Activated naive CD4-positive, alpha-beta T cell treated with anti-CD3 and anti-CD28 coated beads, Interleukin-2, amount 50 U/mL, for 24 hours (primary cell): Measurements from ENCODE around the gene CHN1.

Experiments used
- H3K27ac Mint-ChIP-seq: one replicate; pipeline ENCODE4 v1.8.0; 2021; ENCODE audit warnings: mild to moderate bottlenecking, mixed read lengths
- H3K27me3 Mint-ChIP-seq: one replicate; pipeline ENCODE4 v1.8.0; 2021; ENCODE audit warnings: mixed read lengths
- H3K36me3 Mint-ChIP-seq: one replicate; pipeline ENCODE4 v1.8.0; 2021; ENCODE audit warnings: mixed read lengths
- H3K4me1 Mint-ChIP-seq: one replicate; pipeline ENCODE4 v1.8.0; 2021; ENCODE audit warnings: mixed read lengths
- H3K4me3 Mint-ChIP-seq: one replicate; pipeline ENCODE4 v1.8.0; 2021; ENCODE audit warnings: mild to moderate bottlenecking, mixed read lengths
- H3K9me3 Mint-ChIP-seq: one replicate; pipeline ENCODE4 v1.8.0; 2021; ENCODE audit warnings: mixed read lengths

Gene CHN1

DNA sequence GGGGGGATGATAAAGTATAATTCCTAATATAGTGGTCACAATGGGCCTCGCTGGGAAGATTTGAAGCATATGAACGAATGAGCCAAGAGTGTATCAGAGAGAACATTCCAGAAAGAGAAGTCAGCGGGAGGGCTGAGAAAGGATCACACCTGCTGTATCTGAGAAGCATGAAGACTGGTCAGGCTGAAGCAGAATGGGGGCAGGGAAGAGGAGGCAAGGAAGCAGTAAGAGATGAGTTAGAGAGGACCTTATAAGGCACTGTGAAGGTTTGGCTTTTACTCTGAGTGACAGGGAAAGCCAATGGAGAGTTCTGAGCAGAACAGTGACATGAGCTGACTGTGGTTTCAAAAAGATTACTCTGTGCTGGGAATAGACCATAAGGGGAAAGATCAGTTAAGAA, 73.5 kb downstream of the CHN1 start:
- Mint-ChIP-seq H3K9me3 (no peaks in the 10 kb centered on the region), H3K4me1 (no peaks in the 10 kb centered on the region), H3K36me3 (no peaks in the 10 kb centered on the region), H3K4me3 (no peak overlapping the region), H3K27me3 (no peaks in the 10 kb centered on the region), H3K27ac (no peak overlapping the region)

DNA sequence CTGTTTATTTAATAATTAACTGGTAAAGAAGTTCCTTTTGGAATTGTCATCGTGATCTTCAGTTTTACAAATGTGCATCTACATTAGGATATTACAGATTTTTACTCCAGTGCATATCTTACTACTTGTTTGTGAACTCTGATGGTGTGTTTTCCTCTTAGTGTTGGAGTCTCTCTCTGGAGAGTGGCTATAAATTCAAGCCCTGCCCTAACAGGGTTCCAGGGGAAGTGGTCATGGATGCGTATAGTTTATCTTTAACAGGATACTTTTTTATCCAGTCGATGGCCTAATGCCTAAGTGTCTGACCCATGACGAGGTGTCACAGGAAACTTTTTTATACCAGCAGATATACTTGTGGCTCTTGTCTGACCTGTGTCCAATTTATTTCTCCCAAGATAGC, 75.4 kb downstream of the CHN1 start:
- no peaks in the 10 kb centered on the region for H3K27me3 Mint-ChIP-seq
- no peaks in the 10 kb centered on the region for H3K4me1 Mint-ChIP-seq
- H3K9me3 Mint-ChIP-seq: no peaks in the 10 kb centered on the region
- H3K36me3 Mint-ChIP-seq: no peaks in the 10 kb centered on the region
- H3K4me3 Mint-ChIP-seq: no peak overlapping the region
- H3K27ac Mint-ChIP-seq: no peak overlapping the region

DNA sequence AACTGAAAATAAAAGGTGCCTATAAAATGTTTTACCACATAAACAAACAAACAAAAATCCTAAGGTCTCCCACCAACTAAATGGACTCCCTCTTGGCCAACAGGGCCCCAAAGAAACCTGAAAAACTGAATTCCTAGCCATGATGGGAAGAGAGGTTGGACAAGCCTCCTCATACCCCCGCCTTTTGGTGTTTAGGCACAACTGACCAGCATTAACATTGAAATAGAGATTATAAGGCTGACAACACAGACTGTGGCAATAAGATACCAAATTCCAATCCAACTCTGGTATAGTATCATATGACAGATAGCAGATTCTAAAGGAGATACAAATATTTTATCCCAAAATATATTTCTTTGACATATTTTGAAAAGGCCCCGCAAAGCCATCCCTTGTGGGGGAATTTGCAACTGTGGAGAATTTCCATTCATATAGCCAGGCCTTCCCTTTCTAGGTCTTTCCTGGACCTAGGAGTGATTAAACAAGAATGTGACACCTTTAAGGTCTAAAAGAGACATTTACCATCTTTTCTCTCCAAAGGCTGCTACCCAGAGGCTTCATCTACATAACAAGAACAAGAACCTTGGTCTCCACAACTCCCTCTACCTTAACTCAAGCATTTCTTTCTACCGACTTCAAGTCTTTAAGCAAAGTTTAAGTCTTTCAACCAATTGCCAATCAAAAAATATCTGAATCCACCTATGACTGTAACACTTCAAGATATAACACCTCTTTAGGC, 80.0 kb downstream of the CHN1 start:
- no peaks in the 10 kb centered on the region for H3K4me1 Mint-ChIP-seq
- no peaks in the 10 kb centered on the region for H3K9me3 Mint-ChIP-seq
- no peak overlapping the region for H3K4me3 Mint-ChIP-seq
- peaks cover 2% of the 10 kb centered on the region for H3K36me3 Mint-ChIP-seq
- H3K27ac Mint-ChIP-seq: no peak overlapping the region
- H3K27me3 Mint-ChIP-seq: no peaks in the 10 kb centered on the region

DNA sequence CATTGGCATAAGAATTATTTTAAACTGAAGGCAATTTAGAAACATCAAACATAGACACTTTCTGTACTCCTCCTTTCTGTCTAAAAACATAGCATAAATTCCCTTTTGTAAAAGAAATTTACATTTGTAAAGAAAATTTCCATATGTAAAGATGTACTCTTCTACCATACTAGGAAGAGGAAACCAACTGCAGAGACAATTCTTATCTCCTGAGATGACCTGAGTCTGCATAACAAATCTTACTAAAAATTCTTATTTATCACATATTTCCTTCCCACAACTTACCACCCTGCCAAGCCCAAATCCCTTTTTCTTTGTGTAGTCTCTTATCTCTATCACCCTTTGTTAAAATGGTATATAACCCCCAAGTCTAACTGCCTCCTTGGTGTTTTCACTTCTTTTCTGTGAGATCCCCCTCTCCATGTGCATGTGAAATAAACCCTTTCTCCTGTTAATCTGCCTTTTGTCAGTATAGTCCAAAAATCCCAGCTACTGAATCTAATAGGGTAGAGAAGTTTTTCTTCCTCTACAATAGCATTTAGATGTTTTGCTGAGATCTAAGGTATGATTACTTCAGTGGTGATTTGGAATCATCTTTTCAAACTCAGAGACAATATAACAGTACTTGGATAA, 81.0 kb downstream of the CHN1 start:
- Mint-ChIP-seq H3K27me3 (no peaks in the 10 kb centered on the region), H3K9me3 (no peaks in the 10 kb centered on the region)

DNA sequence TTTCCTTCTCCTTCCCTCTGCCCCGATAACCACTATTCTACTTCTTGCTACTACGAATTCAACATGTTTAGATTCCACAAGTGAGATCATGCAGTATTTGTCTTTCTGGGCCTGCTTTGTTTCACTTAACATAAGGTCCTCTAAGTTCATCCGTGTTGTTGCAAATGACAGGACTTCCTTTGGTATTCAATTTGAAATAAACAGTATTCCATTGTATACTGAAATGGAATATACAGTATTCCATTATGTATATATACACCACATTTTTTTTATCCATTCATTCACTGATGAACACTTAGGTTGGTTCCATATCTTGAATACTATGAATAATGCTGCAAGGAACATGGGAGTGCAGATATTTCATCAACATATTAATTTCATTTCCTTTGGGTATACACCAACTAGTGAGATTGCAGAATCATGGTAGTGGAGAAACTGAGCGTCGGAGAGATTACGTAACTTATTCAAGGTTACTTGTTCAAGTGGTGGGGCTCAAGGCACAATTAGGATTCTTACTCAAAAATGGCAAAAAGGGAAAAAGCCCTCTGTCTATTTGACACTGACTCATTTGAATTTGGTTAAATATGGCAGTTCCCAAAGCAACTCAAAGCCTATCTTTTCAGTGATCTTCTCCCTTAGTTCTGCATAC, 85.1 kb downstream of the CHN1 start:
- no peaks in the 10 kb centered on the region for H3K9me3 Mint-ChIP-seq

More for the DNA sequence above, 81.0 kb downstream of the CHN1 start:
- Mint-ChIP-seq H3K4me3 (no peak overlapping the region), H3K4me1 (no peaks in the 10 kb centered on the region), H3K27ac (no peak overlapping the region), H3K36me3 (peaks cover 2% of the 10 kb centered on the region)

DNA sequence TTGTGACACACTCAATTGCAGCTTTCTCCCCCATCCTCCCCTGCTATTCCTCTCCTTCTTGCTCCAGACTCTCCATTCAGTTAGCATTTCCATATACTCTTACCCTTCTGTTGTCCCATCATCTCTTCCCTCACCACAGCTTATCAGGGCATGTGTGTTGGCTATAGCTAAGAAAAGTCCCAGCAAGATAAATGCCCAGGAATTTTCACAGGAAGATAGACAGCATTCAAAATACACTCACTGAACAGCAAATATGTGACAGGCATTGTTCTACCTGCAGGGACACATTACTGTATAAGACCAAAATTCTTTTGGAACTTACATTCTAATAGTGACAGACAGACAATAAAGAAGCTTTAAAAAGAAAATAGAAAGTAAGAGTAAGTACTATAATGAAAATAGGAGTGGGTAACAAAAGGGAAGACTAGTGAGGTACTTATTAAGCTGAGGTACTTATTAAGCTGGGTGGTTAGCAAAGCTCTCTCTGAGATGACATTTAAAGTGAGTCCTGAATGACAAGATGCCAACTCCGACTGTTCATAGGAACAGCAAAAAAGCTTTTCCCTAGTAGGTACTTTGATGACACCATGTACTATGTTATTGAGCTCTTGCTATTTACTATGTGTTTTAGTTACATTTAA, 86.2 kb downstream of the CHN1 start:
- H3K27me3 Mint-ChIP-seq: no peaks in the 10 kb centered on the region
- H3K27ac Mint-ChIP-seq: no peak overlapping the region
- H3K36me3 Mint-ChIP-seq: no peaks in the 10 kb centered on the region
- H3K9me3 Mint-ChIP-seq: no peaks in the 10 kb centered on the region
- H3K4me3 Mint-ChIP-seq: no peak overlapping the region
- H3K4me1 Mint-ChIP-seq: no peaks in the 10 kb centered on the region

More for the DNA sequence above, 85.1 kb downstream of the CHN1 start:
- Mint-ChIP-seq H3K36me3 (peaks cover 2% of the 10 kb centered on the region), H3K27me3 (no peaks in the 10 kb centered on the region), H3K4me1 (no peaks in the 10 kb centered on the region), H3K4me3 (no peak overlapping the region), H3K27ac (no peak overlapping the region)

DNA sequence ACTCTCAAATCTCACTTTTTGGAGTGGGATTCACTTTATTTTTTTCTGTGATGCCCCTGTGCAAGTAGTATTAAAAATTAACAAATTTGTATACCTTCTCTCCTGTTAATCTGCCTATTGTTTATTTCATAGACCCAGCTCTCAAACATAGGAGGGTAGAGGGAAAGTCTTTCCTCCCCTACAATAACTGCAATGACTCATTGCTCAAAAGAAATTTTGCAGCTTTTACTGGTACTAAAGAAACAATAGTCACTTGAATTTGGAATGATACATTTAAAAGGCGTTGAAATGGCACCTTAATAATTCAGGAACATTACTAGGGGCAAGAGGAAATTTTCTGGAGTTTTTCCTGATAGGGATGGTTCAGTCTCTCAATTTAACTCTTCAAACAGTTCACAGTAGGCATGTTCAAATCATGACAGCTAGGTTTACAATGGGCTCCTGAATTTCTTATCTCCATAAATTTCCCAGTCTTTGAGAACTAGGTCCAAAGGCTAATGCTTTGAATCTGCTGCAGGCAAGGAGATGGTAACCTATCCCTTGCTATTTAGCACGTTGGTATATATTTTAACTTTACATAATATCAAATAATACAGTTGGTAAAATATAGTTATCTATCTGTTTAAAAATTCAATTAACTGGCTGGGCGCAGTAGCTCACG, 88.8 kb downstream of the CHN1 start:
- Mint-ChIP-seq H3K9me3 (no peaks in the 10 kb centered on the region), H3K4me1 (no peaks in the 10 kb centered on the region), H3K36me3 (no peaks in the 10 kb centered on the region), H3K4me3 (no peak overlapping the region), H3K27ac (no peak overlapping the region), H3K27me3 (no peaks in the 10 kb centered on the region)

DNA sequence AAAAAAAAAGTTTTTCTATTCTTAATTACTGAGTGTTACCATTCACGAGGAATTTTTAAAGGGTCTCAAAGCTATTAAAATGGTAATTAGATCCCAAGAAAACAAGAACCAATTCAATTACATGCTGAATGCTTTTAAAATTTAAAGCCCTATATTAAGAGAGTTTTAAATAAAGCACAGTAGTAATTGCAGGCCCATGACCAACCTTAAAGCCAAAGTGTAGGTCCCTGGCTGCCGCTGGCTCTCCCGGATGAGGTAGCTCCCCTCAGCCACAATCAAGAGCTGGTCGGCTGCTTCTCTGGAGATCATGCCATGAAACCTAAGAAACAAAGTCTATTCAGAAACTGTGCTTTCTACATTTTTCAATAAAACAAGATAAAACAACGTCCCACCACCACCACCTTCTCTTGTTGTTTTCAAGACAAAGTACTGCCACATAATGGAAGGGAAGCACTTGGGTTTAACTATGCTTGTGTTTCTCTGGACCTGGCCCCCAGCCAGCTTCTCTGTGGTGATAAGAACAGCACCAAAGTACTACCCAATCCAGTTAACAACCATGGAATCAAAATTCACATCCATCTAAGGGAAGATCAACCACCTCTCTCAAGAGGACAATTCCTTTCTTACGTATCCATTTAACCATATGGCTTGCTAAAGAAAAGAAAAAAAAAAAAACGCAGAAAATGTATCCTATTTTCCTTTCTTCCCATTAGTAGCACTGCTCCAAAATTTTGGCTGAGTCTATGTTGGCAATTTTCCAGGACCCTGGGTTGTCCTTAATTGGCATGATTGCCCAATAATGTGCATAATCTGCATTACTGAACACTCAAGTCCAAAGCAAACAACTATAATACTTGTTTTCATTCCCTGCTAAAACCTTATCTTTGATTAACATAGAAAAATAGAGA, 90.1 kb downstream of the CHN1 start:
- H3K4me3 Mint-ChIP-seq: no peak overlapping the region
- H3K36me3 Mint-ChIP-seq: no peaks in the 10 kb centered on the region
- H3K4me1 Mint-ChIP-seq: no peaks in the 10 kb centered on the region
- H3K27ac Mint-ChIP-seq: no peak overlapping the region
- H3K27me3 Mint-ChIP-seq: no peaks in the 10 kb centered on the region
- no peaks in the 10 kb centered on the region for H3K9me3 Mint-ChIP-seq

DNA sequence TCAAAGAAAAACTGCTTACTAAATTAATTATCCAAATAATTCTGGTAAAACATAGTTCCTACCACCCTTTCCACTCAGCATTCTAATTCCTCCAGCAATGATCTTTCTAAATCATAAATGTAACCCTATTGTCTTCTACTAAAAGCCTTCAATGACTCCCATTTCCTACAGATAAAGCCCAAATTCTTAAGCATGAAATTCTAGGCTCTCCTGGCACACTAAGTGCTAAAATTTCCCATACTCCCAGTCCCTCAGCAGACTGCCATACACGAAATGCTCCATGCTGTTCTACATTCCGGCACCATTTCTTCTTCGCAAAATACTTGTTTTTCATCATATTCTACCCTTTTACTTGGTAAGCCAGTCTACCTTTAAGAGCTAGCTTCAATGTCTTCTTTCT, 96.9 kb downstream of the CHN1 start:
- no peaks in the 10 kb centered on the region for H3K9me3 Mint-ChIP-seq
- H3K4me3 Mint-ChIP-seq: no peak overlapping the region
- H3K27me3 Mint-ChIP-seq: peaks cover 2% of the 10 kb centered on the region
- H3K27ac Mint-ChIP-seq: no peak overlapping the region
- peaks cover 7% of the 10 kb centered on the region for H3K4me1 Mint-ChIP-seq
- H3K36me3 Mint-ChIP-seq: no peaks in the 10 kb centered on the region

DNA sequence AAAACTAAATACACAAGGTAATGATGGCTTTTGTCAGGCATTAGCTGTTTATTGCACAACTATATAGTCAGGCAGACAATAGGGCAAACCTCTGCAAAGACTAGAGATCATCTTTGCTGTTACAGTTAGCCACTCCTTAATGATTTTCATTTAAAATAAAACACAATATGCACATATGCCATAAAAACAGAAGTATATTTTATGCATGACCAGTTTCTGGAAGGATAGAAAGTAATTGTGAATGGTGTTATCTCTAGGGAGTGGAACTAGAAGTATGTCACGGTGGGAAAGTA, 102.0 kb downstream of the CHN1 start:
- peak overlapping the region; percentile 8 for H3K27ac Mint-ChIP-seq

DNA sequence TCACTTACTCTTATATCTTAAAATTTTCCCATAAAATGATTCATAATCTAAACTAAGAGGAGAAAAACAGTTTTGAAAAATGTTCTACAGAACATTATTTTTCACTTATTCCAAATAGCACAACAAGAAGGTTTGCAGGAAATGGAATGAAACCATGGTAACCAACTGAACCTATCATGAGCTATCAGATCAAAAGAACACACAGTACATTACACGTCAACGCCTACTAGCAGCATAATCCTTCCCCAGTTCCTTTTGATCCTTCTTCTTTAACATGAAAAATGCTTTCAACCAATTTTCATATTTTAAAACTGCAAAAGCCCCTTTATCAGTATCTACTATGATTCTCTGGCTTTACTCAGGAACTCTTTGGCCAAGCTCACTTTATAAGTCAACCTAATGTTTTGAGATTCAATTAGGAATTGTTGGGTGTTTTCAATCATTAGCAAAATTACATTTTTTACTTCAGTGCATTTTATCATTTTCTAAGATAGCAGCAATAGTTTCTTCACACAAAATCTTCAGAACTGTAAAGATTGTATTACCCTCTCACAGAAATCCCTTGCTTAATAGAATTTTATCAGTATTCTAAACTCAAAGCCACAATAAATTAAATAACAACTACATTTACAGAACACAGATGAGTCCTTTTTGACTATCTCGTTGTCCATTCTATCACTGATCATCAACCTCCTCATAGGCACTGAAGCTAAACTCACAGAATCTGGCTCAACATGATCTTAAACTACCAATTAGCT, 102.5 kb downstream of the CHN1 start:
- H3K27me3 Mint-ChIP-seq: no peaks in the 10 kb centered on the region
- peak overlapping the region; percentile 49 for H3K4me3 Mint-ChIP-seq
- H3K9me3 Mint-ChIP-seq: no peaks in the 10 kb centered on the region
- H3K36me3 Mint-ChIP-seq: no peaks in the 10 kb centered on the region
- H3K4me1 Mint-ChIP-seq: peaks cover 38% of the 10 kb centered on the region
- peak overlapping the region; percentile 42 for H3K27ac Mint-ChIP-seq

More for the DNA sequence above, 102.0 kb downstream of the CHN1 start:
- no peaks in the 10 kb centered on the region for H3K9me3 Mint-ChIP-seq
- no peak overlapping the region for H3K4me3 Mint-ChIP-seq
- H3K36me3 Mint-ChIP-seq: no peaks in the 10 kb centered on the region
- no peaks in the 10 kb centered on the region for H3K27me3 Mint-ChIP-seq
- peaks cover 38% of the 10 kb centered on the region for H3K4me1 Mint-ChIP-seq

DNA sequence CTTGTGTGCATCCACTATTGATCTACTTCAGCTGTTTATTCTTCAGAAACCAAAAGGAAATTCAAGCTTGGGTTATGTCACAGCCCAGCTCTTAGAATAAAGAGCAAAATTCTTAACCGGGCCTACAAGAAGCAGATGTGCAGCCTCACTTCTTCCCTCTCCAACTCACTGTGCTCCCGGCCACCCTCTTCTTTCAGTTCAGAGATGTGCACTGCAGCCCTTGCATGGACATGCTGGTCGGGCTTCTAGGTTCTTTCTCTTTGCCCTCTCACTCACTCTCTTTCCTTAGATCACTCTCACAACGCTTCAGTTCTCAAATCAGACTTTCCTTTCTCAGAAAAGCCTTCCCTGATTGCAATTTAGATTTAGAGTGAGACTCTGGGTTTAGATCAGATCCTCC, 104.1 kb downstream of the CHN1 start:
- no peaks in the 10 kb centered on the region for H3K27me3 Mint-ChIP-seq
- H3K36me3 Mint-ChIP-seq: no peaks in the 10 kb centered on the region
- H3K4me1 Mint-ChIP-seq: peaks cover 32% of the 10 kb centered on the region
- no peaks in the 10 kb centered on the region for H3K9me3 Mint-ChIP-seq
- peak overlapping the region; percentile 71 for H3K27ac Mint-ChIP-seq
- H3K4me3 Mint-ChIP-seq: peak overlapping the region; percentile 51

DNA sequence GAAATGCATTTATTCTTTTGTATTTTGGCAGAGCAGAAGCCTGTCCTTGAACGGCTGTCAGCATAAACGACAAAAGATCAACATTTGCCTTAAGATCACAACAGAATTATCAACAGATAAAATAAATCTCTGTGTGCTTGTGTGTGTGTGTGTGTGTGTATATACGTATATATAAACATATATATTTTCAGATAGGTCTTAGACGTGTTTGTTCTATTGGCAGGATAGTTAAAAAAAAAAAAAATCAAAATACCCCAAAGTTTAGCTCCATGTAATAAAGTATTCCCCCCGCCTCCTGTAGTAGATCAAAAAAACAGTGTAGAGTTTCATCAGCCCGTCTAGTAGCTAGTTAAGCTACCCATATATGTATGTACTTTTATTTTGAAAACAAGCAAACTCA, 107.9 kb downstream of the CHN1 start:
- H3K27me3 Mint-ChIP-seq: no peaks in the 10 kb centered on the region
- H3K27ac Mint-ChIP-seq: no peak overlapping the region
- no peaks in the 10 kb centered on the region for H3K36me3 Mint-ChIP-seq
- no peaks in the 10 kb centered on the region for H3K9me3 Mint-ChIP-seq
- peaks cover 21% of the 10 kb centered on the region for H3K4me1 Mint-ChIP-seq
- no peak overlapping the region for H3K4me3 Mint-ChIP-seq

DNA sequence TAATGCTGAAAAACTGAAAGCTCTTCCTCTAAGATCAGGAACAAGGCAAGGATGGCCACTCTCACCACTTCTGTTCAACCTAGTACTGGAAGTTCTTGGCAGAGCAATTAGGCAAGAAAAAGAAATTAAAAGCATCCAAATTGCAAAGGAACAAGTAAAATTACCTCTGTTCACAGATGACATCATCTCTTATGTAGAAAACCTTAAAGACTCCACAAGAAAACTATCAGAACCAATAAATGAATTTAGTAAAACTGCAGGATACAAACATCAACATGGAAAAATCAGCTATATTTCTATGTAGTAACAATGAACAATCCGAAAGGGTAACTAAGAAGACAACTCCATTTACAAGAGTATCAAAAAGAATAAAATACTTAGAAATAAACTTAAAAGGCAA, 112.2 kb downstream of the CHN1 start:
- peaks cover 1% of the 10 kb centered on the region for H3K36me3 Mint-ChIP-seq
- H3K4me3 Mint-ChIP-seq: no peak overlapping the region
- no peaks in the 10 kb centered on the region for H3K27me3 Mint-ChIP-seq
- H3K4me1 Mint-ChIP-seq: no peaks in the 10 kb centered on the region
- no peaks in the 10 kb centered on the region for H3K9me3 Mint-ChIP-seq
- no peak overlapping the region for H3K27ac Mint-ChIP-seq
